GM10248 (cell line): Measurements from ENCODE around the gene OR10G6.
"Not testable (repeated sequence)": the region's sequence is repeated elsewhere in the genome, so short reads cannot be mapped to it uniquely, and the experiment has no call there.

Experiments used
- CTCF ChIA-PET: fragments of 300-600 bp; sonication (Branson Sonifier 250); formaldehyde crosslinking; extraction: SDS; loops from one replicate; lab custom pipeline; 2021; ENCODE audit warnings: antibody characterized with exemption; lab: Yijun Ruan, JAX
- POLR2A ChIA-PET: fragments of 350-650 bp; sonication (Branson Sonifier 250); formaldehyde crosslinking; extraction: SDS; loops from one replicate; lab custom pipeline; 2020; ENCODE audit warnings: antibody characterized with exemption; lab: Yijun Ruan, JAX
- DNase-seq: peaks from one replicate; pipeline ENCODE4 v3.0.0; 2012; ENCODE audit errors: extremely low spot score
- TF ChIP-seq, protein P1 (sequence below): IDR thresholded peaks from 2 replicates; pipeline ENCODE4 v1.5.1; 2012; ENCODE audit warnings: mild to moderate bottlenecking, low read depth; ENCODE audit errors: extremely low read depth, missing control alignments, control extremely low read depth

OR10G6 gene

GRCh38 chr11:123995119-123995518 lies at the start of gene OR10G6:
OR10G6 (minus strand) TSS chr11:123995161; CDS start chr11:123995161, 0 bp downstream.
- TF ChIP-seq, protein P1, sequence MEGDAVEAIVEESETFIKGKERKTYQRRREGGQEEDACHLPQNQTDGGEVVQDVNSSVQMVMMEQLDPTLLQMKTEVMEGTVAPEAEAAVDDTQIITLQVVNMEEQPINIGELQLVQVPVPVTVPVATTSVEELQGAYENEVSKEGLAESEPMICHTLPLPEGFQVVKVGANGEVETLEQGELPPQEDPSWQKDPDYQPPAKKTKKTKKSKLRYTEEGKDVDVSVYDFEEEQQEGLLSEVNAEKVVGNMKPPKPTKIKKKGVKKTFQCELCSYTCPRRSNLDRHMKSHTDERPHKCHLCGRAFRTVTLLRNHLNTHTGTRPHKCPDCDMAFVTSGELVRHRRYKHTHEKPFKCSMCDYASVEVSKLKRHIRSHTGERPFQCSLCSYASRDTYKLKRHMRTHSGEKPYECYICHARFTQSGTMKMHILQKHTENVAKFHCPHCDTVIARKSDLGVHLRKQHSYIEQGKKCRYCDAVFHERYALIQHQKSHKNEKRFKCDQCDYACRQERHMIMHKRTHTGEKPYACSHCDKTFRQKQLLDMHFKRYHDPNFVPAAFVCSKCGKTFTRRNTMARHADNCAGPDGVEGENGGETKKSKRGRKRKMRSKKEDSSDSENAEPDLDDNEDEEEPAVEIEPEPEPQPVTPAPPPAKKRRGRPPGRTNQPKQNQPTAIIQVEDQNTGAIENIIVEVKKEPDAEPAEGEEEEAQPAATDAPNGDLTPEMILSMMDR, result no peak
- no peak for DNase-seq
- CTCF ChIA-PET, result no interaction called here
- POLR2A ChIA-PET, result no interaction called here

GRCh38 chr11:124043420-124043819 lies 48.5 kb upstream of the OR10G6 start:
- DNase-seq, result no peak
- TF ChIP-seq, protein P1, result no peak
- POLR2A ChIA-PET, result no interaction called here
- CTCF ChIA-PET, result interaction anchor here (1.0 to 1.5 kb wide), 2 partner anchors 9 to 12 kb away, joined by 3 read pairs; no protein-coding TSS in a partner anchor

DNA sequence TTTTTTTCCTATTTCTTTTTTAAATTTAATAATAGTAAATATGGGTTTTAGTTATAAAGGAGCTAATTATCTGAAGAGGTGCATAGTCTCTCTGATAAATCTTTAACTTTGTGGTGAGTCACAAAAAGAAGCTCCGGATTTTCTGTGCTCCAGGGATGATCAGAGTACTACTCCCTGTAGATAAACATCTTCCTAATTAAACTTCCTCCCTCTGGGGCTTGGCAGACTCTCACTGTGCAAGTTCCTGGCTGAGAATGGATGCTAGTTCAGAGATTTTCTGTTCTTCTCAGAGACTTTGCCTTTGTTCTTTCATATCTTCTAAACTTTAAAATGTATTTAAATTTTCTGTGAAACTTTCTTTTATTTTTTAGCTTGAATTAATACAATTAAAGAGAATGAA lies 46.3 kb upstream of the OR10G6 start, which contains the start of gene OR10G7:
Gene OR10G7 (minus strand): TSS at position 72 of the 400 bp plus-strand sequence. CDS start 2,324 bp downstream, outside the sequence.
- ChIA-PET POLR2A (no interaction called here), CTCF (no interaction called here)
- DNase-seq, result no peak
- TF ChIP-seq, protein P1, result no peak

DNA sequence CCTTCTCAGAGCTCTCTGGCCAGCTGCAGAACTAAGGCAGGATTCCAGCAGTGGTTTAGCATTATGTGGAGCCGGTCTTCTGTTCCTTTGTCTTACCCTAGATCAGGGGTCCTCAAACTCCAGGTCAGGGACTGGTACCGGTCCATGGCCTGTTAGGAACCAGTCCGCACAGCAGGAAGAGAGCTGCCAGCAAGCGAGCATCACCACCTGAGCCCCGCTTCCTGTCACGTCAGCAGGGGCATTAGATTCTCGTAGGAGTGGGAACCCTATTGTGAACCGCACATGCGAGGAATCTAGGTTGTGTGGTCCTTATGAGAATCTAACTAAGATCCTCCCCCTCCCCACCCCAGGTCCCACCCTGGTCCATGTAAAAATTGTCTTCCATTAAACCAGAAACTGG lies 44.6 kb upstream of the OR10G6 start:
- TF ChIP-seq, protein P1, result no peak
- CTCF ChIA-PET, result interaction anchor here (1.2 kb wide), 1 partner anchor 32 kb away, joined by 3 read pairs; no protein-coding TSS in a partner anchor
- no peak for DNase-seq
- POLR2A ChIA-PET, result no interaction called here

DNA sequence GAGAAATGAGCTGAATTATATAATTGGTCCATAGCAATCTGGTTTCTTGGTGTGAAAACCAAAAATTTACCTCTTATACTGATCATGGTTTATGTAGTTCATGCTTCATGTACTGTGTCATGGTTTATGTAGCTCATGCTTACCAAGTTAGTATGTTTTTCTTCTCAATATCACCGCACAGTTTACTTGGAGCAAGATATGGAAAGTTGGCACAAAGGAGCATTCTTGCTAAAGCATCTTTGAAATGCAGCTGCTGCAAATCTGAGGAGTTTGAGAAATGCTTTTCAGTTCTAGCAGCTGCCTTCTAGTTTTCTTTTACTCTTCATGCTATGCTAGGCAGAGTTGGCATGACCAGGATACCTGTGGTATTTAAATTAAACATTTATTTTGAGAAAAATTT lies 41.7 kb upstream of the OR10G6 start:
- TF ChIP-seq, protein P1, result no peak
- DNase-seq, result no peak
- CTCF ChIA-PET, result no interaction called here
- POLR2A ChIA-PET, result no interaction called here

DNA sequence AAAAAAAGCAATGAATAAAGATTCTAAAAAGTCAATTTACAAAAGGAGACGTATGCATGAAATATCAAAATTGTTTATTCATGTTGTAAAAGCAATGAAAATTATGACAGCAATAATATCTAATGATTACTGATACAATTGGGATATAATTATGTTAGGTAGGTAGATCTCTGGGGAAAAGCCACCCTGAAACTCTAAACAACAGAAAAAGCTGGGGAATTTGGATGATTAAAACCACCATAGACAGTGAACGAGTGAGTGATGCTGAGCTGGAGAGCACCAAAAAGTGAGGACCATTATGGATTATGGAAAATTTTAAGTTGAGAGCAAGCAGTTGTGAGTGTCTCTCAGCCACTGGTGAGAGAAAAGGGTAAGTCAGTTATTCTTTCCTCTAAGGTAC lies 31.5 kb upstream of the OR10G6 start, which contains the start of gene OR10G8:
Gene OR10G8 (plus strand): TSS at position 301 of the 400 bp plus-strand sequence. CDS start 2,825 bp downstream, outside the sequence.
- TF ChIP-seq, protein P1, result no peak
- DNase-seq, result no peak
- POLR2A ChIA-PET, result no interaction called here
- CTCF ChIA-PET, result no interaction called here

DNA sequence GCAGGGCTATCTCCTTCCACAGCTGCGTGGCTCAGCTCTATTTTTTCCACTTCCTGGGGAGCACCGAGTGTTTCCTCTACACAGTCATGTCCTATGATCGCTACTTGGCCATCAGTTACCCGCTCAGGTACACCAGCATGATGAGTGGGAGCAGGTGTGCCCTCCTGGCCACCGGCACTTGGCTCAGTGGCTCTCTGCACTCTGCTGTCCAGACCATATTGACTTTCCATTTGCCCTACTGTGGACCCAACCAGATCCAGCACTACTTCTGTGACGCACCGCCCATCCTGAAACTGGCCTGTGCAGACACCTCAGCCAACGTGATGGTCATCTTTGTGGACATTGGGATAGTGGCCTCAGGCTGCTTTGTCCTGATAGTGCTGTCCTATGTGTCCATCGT lies 20.9 kb upstream of the OR10G6 start:
- DNase-seq, CTCF ChIA-PET, POLR2A ChIA-PET: not testable (repeated sequence)
